Esophagus muscularis mucosa (tissue), 4 donors: ENCODE results near the gene RAD51B.

ENCODE experiments used
- EP300 ChIP-seq: sonication (generic); formaldehyde crosslinking; IDR thresholded peaks from one replicate; pipeline ENCODE4 v1.6.1; 2017; ENCODE audit warnings: antibody characterized with exemption
- POLR2A ChIP-seq: fragments of 450-650 bp; IDR thresholded peaks from one replicate; pipeline ENCODE4 v1.6.1; 2017; ENCODE audit warnings: antibody characterized with exemption, moderate library complexity, mild to moderate bottlenecking, low read depth
- TF ChIP-seq, protein P1 (sequence below), 3 experiments: fragments of 200-600 bp in 2 of 3; fragments of 450-650 bp in 1 of 3; sonication (generic) in 2 of 3; IDR thresholded peaks; one replicate each; pipeline ENCODE4 v1.5.1; 2017 to 2019; ENCODE audit warnings: antibody characterized with exemption in 3 of 3, mild to moderate bottlenecking in 2 of 3, moderate library complexity in 1 of 3

DNA sequence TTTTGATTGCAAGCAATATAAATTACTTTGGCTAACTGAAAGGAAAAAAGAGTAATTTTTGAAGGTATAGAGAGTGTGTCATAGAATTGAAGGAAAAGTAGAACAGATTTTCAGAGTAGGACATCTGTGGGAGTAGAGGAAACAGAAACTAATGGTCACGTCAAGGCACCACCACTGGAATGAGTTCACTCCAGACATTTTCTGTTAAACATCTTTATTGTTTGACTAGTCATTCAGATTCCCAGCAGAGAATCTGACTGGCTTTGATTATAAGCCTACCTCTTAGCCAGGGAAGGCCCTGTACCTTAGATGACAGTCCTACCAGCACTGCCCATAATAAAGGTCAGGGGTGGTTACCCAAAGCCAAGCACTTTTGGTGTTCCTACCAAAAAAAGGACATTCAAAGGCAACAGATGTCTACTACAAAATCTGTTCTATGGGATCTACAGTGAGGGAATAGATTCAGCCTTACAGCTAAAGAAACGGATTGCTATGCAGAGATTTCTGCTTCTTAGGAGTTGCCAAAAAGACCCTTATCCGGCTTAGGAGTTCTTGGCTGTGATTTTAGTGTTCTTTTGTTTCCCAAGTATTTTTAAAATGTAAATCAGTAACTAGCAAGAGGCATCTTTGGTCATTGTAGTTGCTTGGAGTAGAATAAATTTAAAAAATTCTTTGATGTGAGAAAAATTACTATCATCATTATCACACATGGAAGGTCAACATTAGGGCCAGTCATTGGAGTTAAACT lies 410.8 kb downstream of the RAD51B start:
- TF ChIP-seq EP300 (no peak), POLR2A (no peak)
- TF ChIP-seq, protein P1, sequence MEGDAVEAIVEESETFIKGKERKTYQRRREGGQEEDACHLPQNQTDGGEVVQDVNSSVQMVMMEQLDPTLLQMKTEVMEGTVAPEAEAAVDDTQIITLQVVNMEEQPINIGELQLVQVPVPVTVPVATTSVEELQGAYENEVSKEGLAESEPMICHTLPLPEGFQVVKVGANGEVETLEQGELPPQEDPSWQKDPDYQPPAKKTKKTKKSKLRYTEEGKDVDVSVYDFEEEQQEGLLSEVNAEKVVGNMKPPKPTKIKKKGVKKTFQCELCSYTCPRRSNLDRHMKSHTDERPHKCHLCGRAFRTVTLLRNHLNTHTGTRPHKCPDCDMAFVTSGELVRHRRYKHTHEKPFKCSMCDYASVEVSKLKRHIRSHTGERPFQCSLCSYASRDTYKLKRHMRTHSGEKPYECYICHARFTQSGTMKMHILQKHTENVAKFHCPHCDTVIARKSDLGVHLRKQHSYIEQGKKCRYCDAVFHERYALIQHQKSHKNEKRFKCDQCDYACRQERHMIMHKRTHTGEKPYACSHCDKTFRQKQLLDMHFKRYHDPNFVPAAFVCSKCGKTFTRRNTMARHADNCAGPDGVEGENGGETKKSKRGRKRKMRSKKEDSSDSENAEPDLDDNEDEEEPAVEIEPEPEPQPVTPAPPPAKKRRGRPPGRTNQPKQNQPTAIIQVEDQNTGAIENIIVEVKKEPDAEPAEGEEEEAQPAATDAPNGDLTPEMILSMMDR (IDR thresholded peaks at IDR 0.05), result no peak
